GM12872 (cell line): ENCODE measurements around the gene POU2AF2.

ENCODE experiments used
- TF ChIP-seq, protein P1 (sequence below): IDR thresholded peaks from 3 replicates; pipeline ENCODE4 v1.5.1; 2011; ENCODE audit warnings: low read depth, mild to moderate bottlenecking, low read length, moderate library complexity; ENCODE audit not compliant: insufficient read depth

Gene POU2AF2

DNA sequence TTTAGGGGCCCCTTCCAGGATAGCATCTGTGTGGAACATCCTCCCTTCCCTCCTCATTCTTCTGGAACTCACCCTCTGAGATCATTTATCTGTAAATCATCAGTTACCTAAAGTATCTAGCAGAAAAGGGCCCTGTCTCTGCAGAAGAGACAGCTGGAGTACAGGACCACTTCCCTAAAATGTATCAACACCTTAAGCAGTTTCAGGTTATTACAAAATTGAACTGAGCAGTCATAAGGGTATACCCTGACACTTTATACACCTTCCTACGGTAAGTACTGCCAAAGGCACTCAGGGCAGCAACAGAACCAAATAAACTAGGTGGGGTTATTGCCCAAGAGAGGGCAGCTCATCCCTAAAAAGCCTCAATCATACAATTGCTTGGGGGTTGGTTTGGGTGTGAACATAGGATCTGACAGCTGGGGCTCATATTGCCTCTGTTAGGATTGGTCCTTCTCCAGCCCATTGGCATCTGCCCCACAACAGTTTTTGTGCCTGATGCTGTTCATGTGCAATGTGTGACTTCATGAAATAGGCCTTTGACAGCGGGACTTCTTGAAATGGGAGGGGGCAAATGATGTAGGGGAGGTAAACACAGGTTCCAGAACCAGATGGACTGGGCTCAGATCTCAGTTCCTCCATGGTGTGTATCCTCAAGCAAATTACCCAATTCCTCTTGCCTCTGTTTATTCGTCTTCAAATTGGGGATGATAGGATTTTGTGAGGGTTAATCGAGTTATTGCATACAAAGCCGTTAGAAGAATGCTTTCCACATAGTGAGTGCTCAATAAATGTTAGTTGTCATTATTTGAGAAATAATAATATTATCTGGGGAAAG lies 55.7 kb downstream of the POU2AF2 start:
- TF ChIP-seq, protein P1, sequence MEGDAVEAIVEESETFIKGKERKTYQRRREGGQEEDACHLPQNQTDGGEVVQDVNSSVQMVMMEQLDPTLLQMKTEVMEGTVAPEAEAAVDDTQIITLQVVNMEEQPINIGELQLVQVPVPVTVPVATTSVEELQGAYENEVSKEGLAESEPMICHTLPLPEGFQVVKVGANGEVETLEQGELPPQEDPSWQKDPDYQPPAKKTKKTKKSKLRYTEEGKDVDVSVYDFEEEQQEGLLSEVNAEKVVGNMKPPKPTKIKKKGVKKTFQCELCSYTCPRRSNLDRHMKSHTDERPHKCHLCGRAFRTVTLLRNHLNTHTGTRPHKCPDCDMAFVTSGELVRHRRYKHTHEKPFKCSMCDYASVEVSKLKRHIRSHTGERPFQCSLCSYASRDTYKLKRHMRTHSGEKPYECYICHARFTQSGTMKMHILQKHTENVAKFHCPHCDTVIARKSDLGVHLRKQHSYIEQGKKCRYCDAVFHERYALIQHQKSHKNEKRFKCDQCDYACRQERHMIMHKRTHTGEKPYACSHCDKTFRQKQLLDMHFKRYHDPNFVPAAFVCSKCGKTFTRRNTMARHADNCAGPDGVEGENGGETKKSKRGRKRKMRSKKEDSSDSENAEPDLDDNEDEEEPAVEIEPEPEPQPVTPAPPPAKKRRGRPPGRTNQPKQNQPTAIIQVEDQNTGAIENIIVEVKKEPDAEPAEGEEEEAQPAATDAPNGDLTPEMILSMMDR, result no peak

DNA sequence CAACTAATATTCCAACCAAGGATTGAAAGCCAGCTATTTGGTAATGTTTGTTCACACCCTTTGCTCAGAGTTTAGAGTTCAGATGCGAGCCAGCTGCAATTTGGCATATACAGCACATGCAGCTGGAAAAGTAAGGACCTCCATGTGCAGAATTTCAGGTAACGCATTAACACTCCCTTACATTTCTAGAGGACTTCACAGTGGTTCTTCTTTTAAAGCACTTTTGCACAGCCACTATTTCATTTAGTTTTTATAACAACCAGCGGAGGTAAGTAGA lies 56.3 kb downstream of the POU2AF2 start:
- TF ChIP-seq, protein P1, result no peak

DNA sequence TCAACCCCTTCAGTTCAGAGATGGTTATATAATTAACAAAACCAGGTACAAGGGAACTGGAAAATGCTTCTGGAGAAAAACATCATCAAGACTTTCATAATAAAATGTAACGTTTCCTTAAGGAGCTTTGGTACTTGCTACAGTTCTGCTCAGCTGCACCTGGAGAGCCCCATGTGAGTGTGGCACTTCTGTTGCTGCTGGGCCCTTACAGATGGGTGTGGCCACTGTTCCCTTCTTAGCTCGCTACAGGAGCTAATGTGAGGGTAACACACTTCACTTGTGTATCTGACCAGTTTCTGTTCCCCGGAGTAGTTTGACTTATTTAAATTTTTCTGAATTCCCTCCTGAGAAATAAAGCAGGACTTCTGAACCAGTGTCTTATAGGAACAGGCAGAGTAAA lies 56.8 kb downstream of the POU2AF2 start:
- TF ChIP-seq, protein P1, result no peak

DNA sequence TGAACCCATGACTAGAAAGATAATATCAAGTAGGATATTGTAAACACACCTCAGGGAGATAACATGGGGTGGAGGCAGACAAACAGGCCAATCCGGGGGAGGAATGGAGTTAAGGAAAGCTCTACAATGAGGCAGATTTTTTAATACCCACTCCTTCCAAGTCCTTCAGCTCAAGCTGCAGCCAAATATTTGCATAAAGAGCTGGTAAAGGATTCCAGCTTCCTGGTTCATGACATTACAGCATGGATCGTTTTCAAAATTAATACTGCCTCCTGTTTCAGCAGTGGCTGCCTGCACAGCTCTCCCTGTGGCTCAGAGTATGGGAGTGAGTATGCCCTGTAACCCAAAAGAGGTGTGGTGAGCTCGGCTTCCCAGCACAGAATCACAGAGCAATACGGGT lies 57.9 kb downstream of the POU2AF2 start:
- TF ChIP-seq, protein P1, result no peak

DNA sequence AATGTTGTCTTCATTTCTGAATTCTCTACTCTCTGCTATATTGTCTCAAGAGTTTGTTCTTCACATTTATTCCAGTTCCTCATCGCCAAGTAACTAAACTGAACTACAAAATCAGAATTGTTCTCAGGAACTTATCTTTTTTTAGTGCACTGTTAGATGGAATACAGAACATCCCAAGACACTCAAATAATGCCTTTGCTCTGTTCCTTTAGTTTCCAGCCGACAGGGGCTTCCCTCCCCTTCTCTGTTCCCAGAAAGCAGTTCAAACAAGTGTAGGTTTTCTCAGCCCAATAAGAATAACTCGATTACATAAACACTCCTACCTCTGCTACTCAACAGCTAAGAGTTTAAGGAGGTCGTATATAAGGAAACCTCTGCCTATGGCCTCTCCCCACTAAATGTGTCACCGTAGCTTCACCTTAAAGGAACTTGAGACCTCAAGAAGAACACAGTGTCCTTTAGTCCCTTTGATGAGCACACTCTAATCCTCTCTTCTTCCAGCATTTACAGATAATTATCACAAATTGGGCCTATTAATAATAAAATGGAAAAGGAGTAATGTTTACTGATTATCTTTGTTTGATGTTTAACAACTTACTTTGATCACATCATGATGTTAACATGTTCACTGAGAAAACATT lies 59.8 kb downstream of the POU2AF2 start:
- TF ChIP-seq, protein P1, result no peak

DNA sequence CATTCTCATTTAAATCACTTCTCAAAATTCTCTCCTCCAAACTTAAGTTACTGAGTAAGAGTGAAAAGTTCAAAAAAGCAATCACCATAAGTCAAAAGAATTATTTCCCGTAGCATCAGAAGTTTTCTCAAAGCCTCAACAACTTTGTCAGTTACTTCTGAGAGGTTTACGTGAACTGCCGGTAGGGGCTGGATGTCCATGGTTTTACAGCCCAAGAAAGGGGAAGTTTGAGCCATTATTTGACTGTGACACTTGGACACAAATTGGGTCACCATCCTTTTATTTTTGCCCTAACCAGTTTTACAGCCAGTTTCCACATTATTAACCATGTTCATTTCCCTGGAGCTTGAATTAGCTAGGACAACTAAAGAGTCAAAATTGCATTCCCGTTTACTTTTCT lies 60.4 kb downstream of the POU2AF2 start:
- TF ChIP-seq, protein P1, result no peak

DNA sequence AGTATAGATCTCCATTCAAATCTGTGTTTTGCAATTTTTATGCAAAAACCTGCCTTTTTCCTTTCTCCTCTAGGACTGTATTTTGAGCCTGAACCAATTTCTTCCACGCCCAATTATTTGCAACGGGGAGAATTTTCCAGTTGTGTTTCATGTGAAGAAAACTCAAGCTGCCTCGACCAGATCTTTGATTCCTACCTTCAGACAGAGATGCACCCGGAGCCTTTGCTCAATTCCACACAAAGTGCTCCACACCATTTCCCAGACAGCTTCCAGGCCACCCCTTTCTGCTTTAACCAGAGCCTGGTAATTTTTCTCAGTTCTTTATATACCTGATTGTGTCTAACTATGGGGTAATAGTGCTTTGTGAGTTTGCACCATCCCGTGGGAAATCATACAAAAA lies 60.8 kb downstream of the POU2AF2 start:
- TF ChIP-seq, protein P1, result no peak
